GM10248 (cell line): ENCODE data around the gene ASMTL.
A peak's percentile ranks its signal among the peaks of the same experiment; 100 is the strongest.

Experiments used
- CTCF ChIA-PET: fragments of 300-600 bp; sonication (Branson Sonifier 250); formaldehyde crosslinking; extraction: SDS; loops from one replicate; lab custom pipeline; 2021; ENCODE audit warnings: antibody characterized with exemption; lab: Yijun Ruan, JAX
- POLR2A ChIA-PET: fragments of 350-650 bp; sonication (Branson Sonifier 250); formaldehyde crosslinking; extraction: SDS; loops from one replicate; lab custom pipeline; 2020; ENCODE audit warnings: antibody characterized with exemption; lab: Yijun Ruan, JAX
- DNase-seq: peaks from one replicate; pipeline ENCODE4 v3.0.0; 2012; ENCODE audit errors: extremely low spot score
- CTCF ChIP-seq: IDR thresholded peaks from 2 replicates; pipeline ENCODE4 v1.5.1; 2012; ENCODE audit warnings: mild to moderate bottlenecking, low read depth; ENCODE audit errors: extremely low read depth, missing control alignments, control extremely low read depth

ASMTL gene

DNA sequence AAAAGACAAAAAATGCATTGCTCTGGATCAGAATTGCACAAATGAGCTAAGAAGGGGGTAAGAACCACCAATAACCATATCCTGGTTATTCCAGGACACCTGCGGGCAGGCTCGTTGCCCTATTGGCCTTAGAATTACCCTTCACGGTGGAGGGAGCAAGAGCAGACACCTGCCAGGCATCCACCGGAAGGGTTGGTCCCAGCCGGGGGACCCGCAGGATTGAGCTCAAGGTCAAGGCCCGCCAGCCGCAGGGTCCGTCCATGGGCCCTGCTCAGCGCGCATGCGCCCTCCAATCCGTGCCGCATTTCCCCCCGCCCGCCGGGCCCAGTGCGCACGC lies 61.4 kb downstream of the ASMTL start:
- TF ChIP-seq CTCF: no peak
- POLR2A ChIA-PET: no interaction called here
- CTCF ChIA-PET: no interaction called here
- peak; percentile 95 for DNase-seq

DNA sequence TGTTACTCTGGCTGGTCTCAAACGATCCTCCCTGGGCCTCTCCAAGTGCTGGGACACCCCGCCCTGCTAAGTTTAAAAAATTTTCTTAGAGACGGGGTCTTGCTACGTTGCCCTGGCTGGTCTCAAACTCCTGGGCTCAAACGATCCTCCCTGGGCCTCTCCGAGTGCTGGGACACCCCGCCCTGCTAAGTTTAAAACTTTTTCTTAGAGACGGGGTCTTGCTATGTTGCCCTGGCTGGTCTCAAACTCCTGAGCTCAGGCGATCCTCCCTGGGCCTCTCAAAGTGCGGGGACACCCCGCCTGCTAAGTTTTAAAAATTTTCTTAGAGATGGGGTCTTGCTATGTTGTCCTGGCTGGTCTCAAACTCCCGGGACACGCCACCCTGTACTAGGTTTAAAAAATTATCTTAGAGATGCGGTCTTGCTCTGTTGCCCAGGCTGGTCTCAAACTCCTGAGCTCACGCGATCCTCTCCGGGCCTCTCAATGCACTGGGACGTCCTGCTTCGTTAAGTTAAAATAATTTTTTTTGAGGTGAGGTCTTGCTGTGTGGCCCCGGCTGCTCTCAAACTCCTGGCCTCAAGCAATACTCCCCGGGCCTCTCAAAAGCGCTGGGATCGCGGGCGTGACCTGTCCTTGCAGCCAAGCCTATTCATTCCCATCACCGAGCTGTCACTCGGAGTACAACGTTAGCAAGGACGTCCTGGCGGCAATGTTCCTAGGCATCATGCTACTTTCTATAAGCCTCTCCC lies 61.9 kb downstream of the ASMTL start:
- no peak for DNase-seq
- ChIA-PET POLR2A (no interaction called here), CTCF (no interaction called here)

DNA sequence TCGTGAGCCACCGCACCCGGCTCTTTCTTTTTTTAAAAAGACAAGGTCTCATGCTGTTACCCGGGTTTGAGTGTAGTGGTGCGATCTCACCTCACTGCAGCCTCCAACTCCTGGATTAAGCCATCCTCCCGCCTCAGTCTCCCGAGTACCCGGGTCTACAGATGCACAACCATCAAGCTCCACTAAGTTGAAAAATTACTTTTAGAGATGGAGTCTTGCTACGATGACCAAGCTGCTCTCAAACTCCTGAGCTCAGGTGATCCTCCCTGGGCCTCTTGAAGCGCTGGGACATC lies 62.8 kb downstream of the ASMTL start:
- TF ChIP-seq CTCF: no peak
- POLR2A ChIA-PET: no interaction called here
- no peak for DNase-seq
- CTCF ChIA-PET: no interaction called here

More for the DNA sequence above, 61.9 kb downstream of the ASMTL start:
- no peak for TF ChIP-seq CTCF

GRCh38 chrX:1389181-1389992 lies 63.3 kb downstream of the ASMTL start:
- CTCF ChIA-PET: no interaction called here
- POLR2A ChIA-PET: no interaction called here
- DNase-seq: no peak
- TF ChIP-seq CTCF: no peak

DNA sequence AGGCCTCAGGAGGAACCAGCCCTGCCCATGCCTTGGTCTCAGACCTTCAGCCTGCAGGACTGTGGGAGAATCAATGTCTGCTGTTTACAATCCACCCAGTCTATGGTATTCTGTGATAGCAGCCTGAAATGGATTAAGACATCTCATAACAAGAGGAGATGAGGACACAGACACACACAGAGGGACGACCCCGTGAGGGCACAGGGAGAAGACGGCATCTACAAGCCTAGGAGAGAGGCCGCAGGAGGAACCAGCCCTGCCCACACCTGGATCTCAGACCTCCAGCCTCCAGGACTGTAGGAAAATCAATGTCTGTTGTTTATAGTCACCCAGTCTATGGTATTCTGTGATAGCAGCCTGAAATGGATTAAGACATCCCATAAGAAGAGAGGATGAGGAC lies 64.1 kb downstream of the ASMTL start:
- ChIA-PET CTCF (no interaction called here), POLR2A (no interaction called here)
- DNase-seq: no peak

GRCh38 chrX:1387141-1387776 lies 65.5 kb downstream of the ASMTL start:
- ChIA-PET POLR2A (no interaction called here), CTCF (no interaction called here)
- no peak for DNase-seq
- TF ChIP-seq CTCF: no peak

More for the DNA sequence above, 64.1 kb downstream of the ASMTL start:
- TF ChIP-seq CTCF: no peak
